ENCODE results near the gene WDR88. TPM values are rescaled to one million over a fixed set of nuclear protein-coding genes. Genes with fewer than 3 reads are reported as not detected.
"Not testable (repeated sequence)": the region's sequence is repeated elsewhere in the genome, so short reads cannot be mapped to it uniquely, and the experiment has no call there.

WDR88 gene
- total RNA-seq, 4 donors from 2014 or later: not detected

DNA sequence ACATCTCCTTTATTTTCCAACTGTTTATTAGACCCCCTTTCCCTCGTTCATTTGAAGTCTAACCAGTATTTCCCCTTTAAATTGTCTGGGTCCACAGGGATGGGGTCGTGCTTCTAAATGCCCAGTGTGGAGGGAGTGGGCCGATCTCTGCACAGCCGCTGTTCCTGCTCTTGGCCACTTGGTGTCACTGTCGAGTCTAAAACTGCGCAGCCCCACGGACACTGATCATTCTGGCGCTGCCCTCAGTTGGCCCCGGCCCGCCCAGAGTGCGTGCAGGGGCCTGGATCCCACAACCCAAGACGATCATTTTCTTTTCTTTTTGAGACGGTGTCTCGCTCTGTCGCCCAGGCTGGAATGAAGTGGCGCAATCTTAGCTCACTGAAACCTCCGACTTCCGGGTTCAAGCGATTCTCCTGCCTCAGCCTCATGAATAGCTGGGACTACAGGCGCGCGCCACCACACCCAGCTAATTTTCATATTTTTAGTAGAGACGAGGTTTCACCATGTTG lies 12.0 kb downstream of the WDR88 start:
- no peak for TF ChIP-seq POLR2A (IDR thresholded peaks at IDR 0.05)
- TF ChIP-seq, protein P1, sequence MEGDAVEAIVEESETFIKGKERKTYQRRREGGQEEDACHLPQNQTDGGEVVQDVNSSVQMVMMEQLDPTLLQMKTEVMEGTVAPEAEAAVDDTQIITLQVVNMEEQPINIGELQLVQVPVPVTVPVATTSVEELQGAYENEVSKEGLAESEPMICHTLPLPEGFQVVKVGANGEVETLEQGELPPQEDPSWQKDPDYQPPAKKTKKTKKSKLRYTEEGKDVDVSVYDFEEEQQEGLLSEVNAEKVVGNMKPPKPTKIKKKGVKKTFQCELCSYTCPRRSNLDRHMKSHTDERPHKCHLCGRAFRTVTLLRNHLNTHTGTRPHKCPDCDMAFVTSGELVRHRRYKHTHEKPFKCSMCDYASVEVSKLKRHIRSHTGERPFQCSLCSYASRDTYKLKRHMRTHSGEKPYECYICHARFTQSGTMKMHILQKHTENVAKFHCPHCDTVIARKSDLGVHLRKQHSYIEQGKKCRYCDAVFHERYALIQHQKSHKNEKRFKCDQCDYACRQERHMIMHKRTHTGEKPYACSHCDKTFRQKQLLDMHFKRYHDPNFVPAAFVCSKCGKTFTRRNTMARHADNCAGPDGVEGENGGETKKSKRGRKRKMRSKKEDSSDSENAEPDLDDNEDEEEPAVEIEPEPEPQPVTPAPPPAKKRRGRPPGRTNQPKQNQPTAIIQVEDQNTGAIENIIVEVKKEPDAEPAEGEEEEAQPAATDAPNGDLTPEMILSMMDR (IDR thresholded peaks at IDR 0.05): peak; percentile 80 to 96 (median 94)
- Histone ChIP-seq H3K9me3 (no peaks in the 10 kb centered on the region), H3K27ac (no peak overlapping the region), H3K4me3 (peak overlapping the region in 1 of 4 donors; percentile 44), H3K36me3 (no peaks in the 10 kb centered on the region), H3K4me1 (peaks cover 0 to 6% (median 0%) of the 10 kb centered on the region in 4 donors), H3K27me3 (no peaks in the 10 kb centered on the region)
- DNase-seq: peak; percentile 38 to 81 (median 77)

DNA sequence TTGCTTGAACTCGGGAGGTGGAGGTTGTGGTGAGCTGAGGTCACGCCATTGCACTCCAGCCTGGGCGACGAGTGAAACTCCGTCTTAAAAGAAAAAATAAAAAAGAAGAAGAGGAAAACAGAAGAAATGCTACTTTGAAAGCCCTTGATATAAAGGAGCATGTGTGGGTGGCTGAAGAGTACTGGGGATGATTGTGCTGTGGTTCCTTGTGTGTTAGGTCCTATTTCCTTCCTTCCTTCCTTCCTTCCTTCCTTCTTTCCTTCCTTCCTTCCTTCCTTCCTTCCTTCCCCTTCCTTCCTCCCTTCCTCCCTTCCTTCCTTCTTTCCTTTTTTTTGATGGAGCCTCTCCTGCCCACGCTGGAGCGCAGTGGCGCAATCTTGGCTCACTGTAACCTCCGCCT lies 14.3 kb downstream of the WDR88 start:
- TF ChIP-seq, protein P1 (IDR thresholded peaks at IDR 0.05): no peak
- TF ChIP-seq POLR2A (IDR thresholded peaks at IDR 0.05): no peak
- DNase-seq: no peak
- Histone ChIP-seq H3K9me3 (no peaks in the 10 kb centered on the region), H3K4me3 (no peak overlapping the region), H3K4me1 (peaks cover 0 to 6% (median 0%) of the 10 kb centered on the region in 4 donors), H3K27ac (no peak overlapping the region), H3K36me3 (no peaks in the 10 kb centered on the region), H3K27me3 (no peaks in the 10 kb centered on the region)

DNA sequence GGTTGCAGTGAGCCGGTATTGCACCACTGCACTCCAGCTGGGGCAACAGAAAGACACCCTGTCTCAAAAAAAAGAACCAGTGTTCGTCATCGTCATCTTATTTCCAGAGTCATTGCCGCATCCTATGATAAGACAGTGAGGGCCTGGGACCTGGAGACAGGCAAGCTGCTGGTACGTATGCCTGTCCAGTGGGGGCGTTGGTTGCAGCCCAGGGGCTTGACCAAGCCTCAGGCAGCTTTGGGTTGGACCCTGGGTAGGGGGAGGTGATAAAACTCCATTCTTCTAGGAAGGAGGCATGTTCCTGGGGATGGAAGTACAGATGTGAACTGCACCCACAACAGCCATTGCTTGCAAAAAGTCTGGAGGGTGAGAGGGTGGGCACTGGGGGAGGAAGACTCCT lies 15.6 kb downstream of the WDR88 start:
- no peak for DNase-seq
- H3K9me3 ChIP-seq: no peaks in the 10 kb centered on the region
- H3K36me3 ChIP-seq: no peaks in the 10 kb centered on the region
- H3K27me3 ChIP-seq: no peaks in the 10 kb centered on the region
- no peak overlapping the region for H3K4me3 ChIP-seq
- H3K27ac ChIP-seq: no peak overlapping the region
- peaks cover 0 to 6% (median 0%) of the 10 kb centered on the region in 4 donors for H3K4me1 ChIP-seq
- TF ChIP-seq POLR2A (IDR thresholded peaks at IDR 0.05): no peak

DNA sequence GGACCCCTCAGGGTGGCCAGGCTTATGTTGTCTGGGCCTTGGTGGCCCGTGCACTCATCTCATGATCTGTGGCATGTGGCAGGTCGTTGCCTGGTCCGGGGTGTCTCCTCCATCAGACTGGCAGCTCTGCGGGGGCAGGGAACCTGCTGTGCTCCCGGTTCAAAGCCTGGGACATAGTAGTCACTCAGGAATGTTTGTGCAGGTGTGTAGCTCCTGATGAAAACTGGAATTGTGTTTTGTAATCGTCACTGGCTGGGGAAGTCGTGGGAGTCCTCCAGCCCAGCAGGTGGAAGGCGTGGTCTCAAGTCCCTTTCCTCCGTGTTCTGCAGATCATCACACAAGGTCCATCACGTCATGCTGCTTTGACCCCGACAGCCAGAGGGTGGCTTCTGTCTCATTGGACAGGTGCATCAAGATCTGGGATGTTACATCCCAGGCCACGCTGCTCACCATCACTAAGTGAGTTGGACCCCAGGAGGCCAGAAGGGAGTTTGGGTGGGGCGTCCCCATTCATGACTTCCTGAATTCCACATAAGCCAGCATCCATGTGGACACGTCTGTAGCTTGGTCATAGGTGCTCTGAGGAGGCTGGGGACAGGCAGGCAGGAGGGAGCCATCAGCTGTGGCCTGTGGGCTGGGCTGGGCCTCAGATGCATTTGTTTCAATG lies 19.1 kb downstream of the WDR88 start:
- H3K4me1 ChIP-seq: no peaks in the 10 kb centered on the region
- no peak overlapping the region for H3K4me3 ChIP-seq
- no peak for DNase-seq
- H3K9me3 ChIP-seq: no peaks in the 10 kb centered on the region
- no peaks in the 10 kb centered on the region for H3K36me3 ChIP-seq
- no peaks in the 10 kb centered on the region for H3K27me3 ChIP-seq
- no peak for TF ChIP-seq POLR2A (IDR thresholded peaks at IDR 0.05)
- TF ChIP-seq, protein P1 (IDR thresholded peaks at IDR 0.05): no peak
- H3K27ac ChIP-seq: no peak overlapping the region

DNA sequence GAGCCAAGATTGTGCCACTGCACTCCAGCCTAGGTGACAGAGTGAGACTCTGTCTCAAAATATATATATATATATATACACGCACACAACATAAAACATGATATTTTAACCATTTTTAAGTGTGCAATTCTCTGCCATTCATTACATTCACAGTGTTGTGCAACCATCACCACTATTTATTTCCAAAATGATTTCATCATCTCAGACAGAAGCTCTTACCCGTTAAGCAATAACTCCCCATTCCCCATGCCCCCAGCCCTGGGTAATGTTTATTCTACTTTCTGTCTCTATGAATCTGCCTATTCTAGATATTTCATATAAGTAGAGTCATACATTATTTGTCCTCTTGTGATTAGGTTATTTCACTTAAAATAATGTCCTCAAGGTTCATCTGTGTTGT lies 20.3 kb downstream of the WDR88 start:
- Histone ChIP-seq H3K9me3 (no peaks in the 10 kb centered on the region), H3K27me3 (no peaks in the 10 kb centered on the region), H3K27ac (no peak overlapping the region), H3K36me3 (no peaks in the 10 kb centered on the region), H3K4me1 (no peaks in the 10 kb centered on the region), H3K4me3 (no peak overlapping the region)
- TF ChIP-seq, protein P1 (IDR thresholded peaks at IDR 0.05): no peak
- TF ChIP-seq POLR2A (IDR thresholded peaks at IDR 0.05): no peak
- no peak for DNase-seq

DNA sequence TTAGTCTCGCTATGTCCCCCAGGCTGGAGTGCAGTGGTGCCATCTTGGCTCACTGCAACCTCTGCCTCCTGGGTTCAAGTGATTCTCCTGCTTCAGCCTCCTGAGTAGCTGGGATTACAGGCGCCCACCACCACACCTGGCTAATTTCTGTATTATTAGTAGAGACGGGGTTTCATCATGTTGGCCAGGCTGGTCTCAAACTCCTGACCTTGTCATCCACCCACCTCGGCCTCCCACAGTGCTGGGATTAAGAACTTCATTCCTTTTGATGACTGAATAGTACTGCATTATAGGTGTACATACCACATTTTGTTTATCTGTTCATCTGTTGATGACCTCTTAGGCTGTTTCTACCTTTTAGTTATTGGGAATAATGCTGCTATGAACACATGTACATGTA lies 20.7 kb downstream of the WDR88 start:
- H3K4me1 ChIP-seq, H3K36me3 ChIP-seq, H3K27ac ChIP-seq, H3K9me3 ChIP-seq, H3K27me3 ChIP-seq, H3K4me3 ChIP-seq, DNase-seq: not testable (repeated sequence)

DNA sequence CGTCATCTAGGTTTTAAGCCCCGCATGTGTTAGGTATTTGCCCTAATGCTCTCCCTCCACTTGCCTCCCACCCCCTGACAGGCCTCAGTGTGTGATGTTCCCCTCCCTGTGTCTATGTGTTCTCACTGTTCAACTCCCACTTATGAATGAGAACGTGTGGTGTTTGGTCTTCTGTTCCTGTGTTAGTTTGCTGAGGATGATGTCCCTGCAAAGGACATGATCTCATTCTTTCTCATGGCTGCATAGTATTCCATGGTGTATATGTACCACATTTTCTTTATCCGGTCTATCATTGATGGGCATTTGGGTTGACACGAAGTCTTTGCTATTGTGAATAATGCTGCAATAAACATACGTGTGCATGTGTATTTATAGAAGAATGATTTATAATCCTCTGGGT lies 22.4 kb downstream of the WDR88 start:
- not testable (repeated sequence) for H3K4me3 ChIP-seq, H3K4me1 ChIP-seq, DNase-seq, H3K27ac ChIP-seq, H3K36me3 ChIP-seq, H3K9me3 ChIP-seq, H3K27me3 ChIP-seq

Data from Peyer's patch (tissue), 4 donors.